Neuronal stem cell (in vitro differentiated cells): ENCODE measurements around the gene RELN.

Experiments
- DNase-seq: peaks from one replicate; pipeline ENCODE4 v3.0.0-alpha.2; 2013; ENCODE audit warnings: low spot score
- H2AFZ ChIP-seq: one replicate; pipeline ENCODE4 v1.6.1; 2013; ENCODE audit warnings: mild to moderate bottlenecking, low read length, inconsistent platforms
- H2AK5ac ChIP-seq: 2 replicates; pipeline ENCODE4 v1.6.1; 2013; ENCODE audit warnings: low read depth, mild to moderate bottlenecking, inconsistent platforms, low read length, moderate library complexity, mixed read lengths
- H2BK120ac ChIP-seq: 2 replicates; pipeline ENCODE4 v1.6.1; 2013; ENCODE audit warnings: low read depth, mild to moderate bottlenecking, inconsistent platforms, low read length, moderate library complexity, mixed read lengths
- H2BK12ac ChIP-seq: one replicate; pipeline ENCODE4 v1.6.1; 2013; ENCODE audit warnings: low read length, inconsistent platforms
- H2BK15ac ChIP-seq: 2 replicates; pipeline ENCODE4 v1.6.1; 2013; ENCODE audit warnings: mild to moderate bottlenecking, low read length, inconsistent platforms, mixed read lengths
- H2BK5ac ChIP-seq: one replicate; pipeline ENCODE4 v1.6.1; 2013; ENCODE audit warnings: inconsistent platforms, mild to moderate bottlenecking, low read length, moderate library complexity
- H3K14ac ChIP-seq: one replicate; pipeline ENCODE4 v1.6.1; 2013; ENCODE audit warnings: low read length, inconsistent platforms
- H3K18ac ChIP-seq: 2 replicates; pipeline ENCODE4 v1.6.1; 2013; ENCODE audit warnings: low read length, inconsistent platforms
- H3K23ac ChIP-seq: 2 replicates; pipeline ENCODE4 v1.6.1; 2013; ENCODE audit warnings: low read depth, mild to moderate bottlenecking, mixed read lengths, low read length, inconsistent platforms; ENCODE audit not compliant: poor library complexity
- H3K27ac ChIP-seq: replicated peaks from 3 replicates; pipeline ENCODE4 v1.5.1; 2013; ENCODE audit warnings: low read length, inconsistent platforms
- H3K27me3 ChIP-seq, 3 experiments: 2 replicates each; pipeline ENCODE4 v1.6.1; 2013; ENCODE audit warnings: low read length in 3 of 3, mild to moderate bottlenecking in 2 of 3, inconsistent platforms in 1 of 3, low read depth in 1 of 3, mixed read lengths in 1 of 3, moderate library complexity in 1 of 3; ENCODE audit not compliant: control insufficient read depth in 3 of 3, insufficient read depth in 3 of 3
- H3K36me3 ChIP-seq, 2 donors: replicated peaks in 1 of 2; 2 replicates each; pipeline ENCODE4 v1.6.1; 2013; ENCODE audit warnings: low read length in 2 of 2; ENCODE audit not compliant: control insufficient read depth in 2 of 2, insufficient read depth in 2 of 2
- H3K4ac ChIP-seq: 2 replicates; pipeline ENCODE4 v1.6.1; 2013; ENCODE audit warnings: inconsistent platforms, mild to moderate bottlenecking, low read length, moderate library complexity
- H3K4me1 ChIP-seq, 2 donors: 1 replicate in 1 of 2; 2 replicates in 1 of 2; pipeline ENCODE4 v1.6.1; 2013; ENCODE audit warnings: low read length in 2 of 2, low read depth in 1 of 2; ENCODE audit not compliant: control insufficient read depth in 2 of 2, insufficient read depth in 1 of 2
- H3K4me2 ChIP-seq: one replicate; pipeline ENCODE4 v1.6.1; 2013; ENCODE audit warnings: mild to moderate bottlenecking, low read length, inconsistent platforms; ENCODE audit not compliant: insufficient read depth, poor library complexity, severe bottlenecking
- H3K4me3 ChIP-seq, 2 donors: 2 replicates each; pipeline ENCODE4 v1.5.1; 2013; ENCODE audit warnings: low read length in 2 of 2, mild to moderate bottlenecking in 2 of 2, inconsistent platforms in 1 of 2, moderate library complexity in 1 of 2
- H3K79me1 ChIP-seq: one replicate; pipeline ENCODE4 v1.6.1; 2013; ENCODE audit warnings: low read depth, mild to moderate bottlenecking, inconsistent platforms, low read length, moderate library complexity
- H3K9ac ChIP-seq: one replicate; pipeline ENCODE4 v1.6.1; 2013; ENCODE audit warnings: mild to moderate bottlenecking, low read depth, low read length, inconsistent platforms; ENCODE audit not compliant: poor library complexity
- H3K9me3 ChIP-seq, 2 donors: replicated peaks in 1 of 2; 2 replicates each; pipeline versions ENCODE3 to v1.6.1; 2013; ENCODE audit warnings: low read length in 2 of 2, mild to moderate bottlenecking in 2 of 2, inconsistent platforms in 1 of 2, low read depth in 1 of 2, mixed read lengths in 1 of 2, moderate library complexity in 1 of 2; ENCODE audit not compliant: control insufficient read depth in 2 of 2, insufficient read depth in 1 of 2
- H4K8ac ChIP-seq: one replicate; pipeline ENCODE4 v1.6.1; 2013; ENCODE audit warnings: low read depth, mild to moderate bottlenecking, inconsistent platforms, low read length, moderate library complexity
- H4K91ac ChIP-seq: one replicate; pipeline ENCODE4 v1.6.1; 2013; ENCODE audit warnings: low read length, low read depth, mild to moderate bottlenecking, inconsistent platforms; ENCODE audit not compliant: poor library complexity
- WGBS, 2 donors: extraction: QIAGEN DNeasy Blood & Tissue Kit; methylation state at CpG; one replicate each; pipeline ENCODE4 v1.1.7; 2013; ENCODE audit warnings: missing lambda C conversion rate in 2 of 2, mixed read lengths in 1 of 2; ENCODE audit not compliant: insufficient read length in 2 of 2, insufficient replicate concordance in 1 of 2; ENCODE audit errors: extremely low coverage in 2 of 2; 5-methylcytosine and 5-hydroxymethylcytosine counted together

Gene RELN

DNA sequence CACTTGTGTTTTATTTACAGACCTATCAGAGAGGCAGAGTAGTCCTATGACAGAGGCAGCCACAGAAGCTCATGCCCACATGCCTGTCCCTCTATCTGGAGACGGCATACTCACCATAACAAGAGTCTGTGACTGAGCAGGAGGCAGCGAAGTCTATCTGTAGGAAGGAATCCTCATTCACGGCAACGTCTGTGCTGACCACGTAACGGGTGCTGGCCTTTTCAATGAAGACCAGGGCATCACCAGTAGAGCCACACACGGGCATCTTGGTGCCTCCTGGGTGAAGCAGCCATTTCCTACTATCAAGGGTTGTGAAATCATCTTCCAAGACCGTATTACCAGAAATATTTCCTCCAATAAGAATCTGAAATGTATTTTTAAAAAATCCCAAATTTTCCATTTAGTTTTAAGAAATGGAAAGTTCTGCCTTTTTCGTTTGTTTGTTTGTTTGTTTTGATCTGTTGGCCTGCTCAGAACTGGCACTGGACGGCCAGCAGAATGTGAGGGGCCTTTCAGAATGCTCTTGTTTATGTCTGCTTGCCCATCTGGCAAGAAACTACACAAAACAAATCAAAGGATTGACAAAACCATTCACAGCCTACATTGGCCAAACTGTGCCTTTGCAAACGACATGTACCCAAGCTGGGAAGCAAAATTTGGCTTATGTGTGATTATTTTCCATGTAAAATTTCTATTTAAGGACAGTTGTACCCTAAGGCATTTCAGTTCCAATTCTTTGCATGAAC, 450.3 kb downstream of the RELN start:
- Histone ChIP-seq H3K23ac (no peak overlapping the region), H3K27me3 (peaks cover 0 to 4% (median 0%) of the 10 kb centered on the region in 3 experiments), H2BK5ac (no peak overlapping the region), H3K4me3 (no peak overlapping the region), H3K18ac (no peak overlapping the region), H3K79me1 (peaks cover 1% of the 10 kb centered on the region), H3K4ac (no peak overlapping the region), H3K14ac (no peak overlapping the region), H2BK12ac (no peak overlapping the region), H3K4me1 (no peaks in the 10 kb centered on the region), H2BK15ac (no peak overlapping the region), H4K8ac (no peak overlapping the region), H3K9ac (no peak overlapping the region), H3K9me3 (no peaks in the 10 kb centered on the region), H3K36me3 (no peaks in the 10 kb centered on the region), H2AFZ (no peak overlapping the region), H2AK5ac (no peak overlapping the region), H3K27ac (no peak overlapping the region), H2BK120ac (no peak overlapping the region), H3K4me2 (no peak overlapping the region), H4K91ac (no peak overlapping the region)
- WGBS, 2 donors = no CpG with 5 or more reads among the region's 11 CpGs
- no peak for DNase-seq

- Histone ChIP-seq H3K36me3 (no peaks in the 10 kb centered on the region), H3K4me1 (no peaks in the 10 kb centered on the region), H3K27me3 (peaks cover 0 to 4% (median 0%) of the 10 kb centered on the region in 3 experiments), H3K4me2 (no peak overlapping the region), H3K4ac (no peak overlapping the region), H3K27ac (no peak overlapping the region), H3K79me1 (peaks cover 1% of the 10 kb centered on the region), H2BK5ac (no peak overlapping the region), H3K14ac (no peak overlapping the region), H2AK5ac (no peak overlapping the region), H3K9me3 (no peaks in the 10 kb centered on the region), H4K91ac (no peak overlapping the region), H2AFZ (no peak overlapping the region), H3K4me3 (no peak overlapping the region), H3K18ac (no peak overlapping the region), H2BK120ac (no peak overlapping the region), H4K8ac (no peak overlapping the region), H2BK15ac (no peak overlapping the region), H2BK12ac (no peak overlapping the region), H3K9ac (no peak overlapping the region), H3K23ac (no peak overlapping the region)
- WGBS, 2 donors = no CpG with 5 or more reads among the region's 4 CpGs
- DNase-seq = no peak
Observed at GRCh38 chr7:103533761-103534160, 455.7 kb downstream of the RELN start.

GRCh38 chr7:103532955-103533354, 456.5 kb downstream of the RELN start:
- no peak overlapping the region for H2AFZ ChIP-seq
- H3K27me3 ChIP-seq = peaks cover 0 to 4% (median 0%) of the 10 kb centered on the region in 3 experiments
- H2BK12ac ChIP-seq = no peak overlapping the region
- no peaks in the 10 kb centered on the region for H3K36me3 ChIP-seq
- H2BK15ac ChIP-seq = no peak overlapping the region
- H3K4me3 ChIP-seq = no peak overlapping the region
- no peaks in the 10 kb centered on the region for H3K4me1 ChIP-seq
- no peak overlapping the region for H2AK5ac ChIP-seq
- DNase-seq = no peak
- H3K4ac ChIP-seq = no peak overlapping the region
- no peak overlapping the region for H3K4me2 ChIP-seq
- H2BK5ac ChIP-seq = no peak overlapping the region
- no peak overlapping the region for H2BK120ac ChIP-seq
- no peak overlapping the region for H3K23ac ChIP-seq
- no peak overlapping the region for H3K27ac ChIP-seq
- H3K9ac ChIP-seq = no peak overlapping the region
- no peak overlapping the region for H4K8ac ChIP-seq
- no peak overlapping the region for H3K18ac ChIP-seq
- H3K14ac ChIP-seq = no peak overlapping the region
- H3K9me3 ChIP-seq = no peaks in the 10 kb centered on the region
- peaks cover 1% of the 10 kb centered on the region for H3K79me1 ChIP-seq
- no CpG with 5 or more reads among the region's 5 CpGs for WGBS, 2 donors
- H4K91ac ChIP-seq = no peak overlapping the region

DNA sequence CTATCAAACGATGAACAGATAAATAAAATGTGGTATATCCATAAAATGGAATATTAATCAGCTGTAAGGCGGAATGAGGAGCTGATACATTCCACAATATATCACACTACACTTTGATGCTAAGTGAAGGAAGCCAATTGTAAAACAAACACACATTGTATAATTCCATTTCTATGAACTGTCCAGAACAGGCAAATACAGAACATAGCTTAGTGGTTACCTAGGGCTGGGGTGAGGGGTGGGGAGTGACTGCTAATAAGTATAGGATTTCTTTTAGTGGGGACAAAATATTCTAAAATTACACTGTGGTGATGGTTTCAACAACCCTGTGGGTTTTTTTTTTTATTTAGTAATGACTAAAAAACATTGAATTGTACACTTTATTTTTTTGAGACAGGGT, 461.3 kb downstream of the RELN start:
- DNase-seq = no peak
- Histone ChIP-seq H3K4me3 (no peak overlapping the region), H2BK15ac (no peak overlapping the region), H3K27ac (no peak overlapping the region), H2AFZ (no peak overlapping the region), H3K27me3 (peaks cover 0 to 4% (median 0%) of the 10 kb centered on the region in 3 experiments), H3K79me1 (no peaks in the 10 kb centered on the region), H3K36me3 (no peaks in the 10 kb centered on the region), H3K9me3 (no peaks in the 10 kb centered on the region), H2BK12ac (no peak overlapping the region), H2BK120ac (no peak overlapping the region), H3K4me2 (no peak overlapping the region), H3K14ac (no peak overlapping the region), H2AK5ac (no peak overlapping the region), H2BK5ac (no peak overlapping the region), H3K4me1 (no peaks in the 10 kb centered on the region), H3K9ac (no peak overlapping the region), H3K4ac (no peak overlapping the region), H3K23ac (no peak overlapping the region), H3K18ac (no peak overlapping the region), H4K91ac (no peak overlapping the region), H4K8ac (no peak overlapping the region)
- WGBS, 2 donors = no CpG with 5 or more reads among the region's 2 CpGs
